Epithelial cell of esophagus (primary cell): ENCODE data around the gene CYP3A7.
"Not testable (repeated sequence)": the region's sequence is repeated elsewhere in the genome, so short reads cannot be mapped to it uniquely, and the experiment has no call there.

Experiments used
- DNase-seq: peaks from one replicate; pipeline ENCODE4 v3.0.0; 2010; ENCODE audit warnings: low read depth
- H3K4me3 ChIP-seq: 2 replicates; pipeline ENCODE4 v1.5.1; 2011; ENCODE audit warnings: mild to moderate bottlenecking, low read length, control low read depth
- CTCF ChIP-seq: IDR thresholded peaks from 2 replicates; pipeline ENCODE4 v1.5.1; 2011; ENCODE audit warnings: low read depth, mild to moderate bottlenecking, low read length, control low read depth, inconsistent platforms; ENCODE audit not compliant: insufficient read depth; ENCODE audit errors: missing control alignments

The CYP3A7 gene

GRCh38 chr7:99694912-99695304 is 40.1 kb downstream of the CYP3A7 start:
- TF ChIP-seq CTCF: no peak
- DNase-seq: no peak
- H3K4me3 ChIP-seq: no peak overlapping the region

GRCh38 chr7:99694201-99694911 is 40.6 kb downstream of the CYP3A7 start:
- DNase-seq: no peak
- H3K4me3 ChIP-seq: no peak overlapping the region
- no peak for TF ChIP-seq CTCF

- H3K4me3 ChIP-seq: no peak overlapping the region
- peak; percentile 26 for DNase-seq
- TF ChIP-seq CTCF: no peak
Observed at GRCh38 chr7:99693427-99694200, 41.4 kb downstream of the CYP3A7 start.

GRCh38 chr7:99693100-99693426 is 41.9 kb downstream of the CYP3A7 start:
- TF ChIP-seq CTCF: no peak
- no peak overlapping the region for H3K4me3 ChIP-seq
- no peak for DNase-seq

GRCh38 chr7:99692563-99692962 is 42.4 kb downstream of the CYP3A7 start:
- not testable (repeated sequence) for DNase-seq, H3K4me3 ChIP-seq

GRCh38 chr7:99691658-99692057 is 43.3 kb downstream of the CYP3A7 start:
- not testable (repeated sequence) for DNase-seq

GRCh38 chr7:99690918-99691317 is 44.1 kb downstream of the CYP3A7 start:
- not testable (repeated sequence) for H3K4me3 ChIP-seq, DNase-seq

More at GRCh38 chr7:99691658-99692057, 43.3 kb downstream of the CYP3A7 start:
- H3K4me3 ChIP-seq: not testable (repeated sequence)

- not testable (repeated sequence) for H3K4me3 ChIP-seq, DNase-seq
Observed at GRCh38 chr7:99685871-99686608, 49.0 kb downstream of the CYP3A7 start.
